Fibroblast of skin of right quadriceps (primary cell): ENCODE data around the gene HS3ST6.
"Not testable (repeated sequence)": the region's sequence is repeated elsewhere in the genome, so short reads cannot be mapped to it uniquely, and the experiment has no call there.

ENCODE experiments used
- DNase-seq: peaks from one replicate; pipeline ENCODE4 v3.0.0-alpha.2; 2013

The HS3ST6 gene

GRCh38 chr16:1924095-1924494 lies 5.9 kb upstream of the HS3ST6 start:
- DNase-seq = no peak

- DNase-seq = peak; percentile 48
Measured at GRCh38 chr16:1923299-1924034, 5.3 kb upstream of the HS3ST6 start.

GRCh38 chr16:1922357-1922756 lies 4.1 kb upstream of the HS3ST6 start:
- no peak for DNase-seq

- DNase-seq = no peak
Measured at GRCh38 chr16:1920727-1921171, 2.5 kb upstream of the HS3ST6 start.

DNA sequence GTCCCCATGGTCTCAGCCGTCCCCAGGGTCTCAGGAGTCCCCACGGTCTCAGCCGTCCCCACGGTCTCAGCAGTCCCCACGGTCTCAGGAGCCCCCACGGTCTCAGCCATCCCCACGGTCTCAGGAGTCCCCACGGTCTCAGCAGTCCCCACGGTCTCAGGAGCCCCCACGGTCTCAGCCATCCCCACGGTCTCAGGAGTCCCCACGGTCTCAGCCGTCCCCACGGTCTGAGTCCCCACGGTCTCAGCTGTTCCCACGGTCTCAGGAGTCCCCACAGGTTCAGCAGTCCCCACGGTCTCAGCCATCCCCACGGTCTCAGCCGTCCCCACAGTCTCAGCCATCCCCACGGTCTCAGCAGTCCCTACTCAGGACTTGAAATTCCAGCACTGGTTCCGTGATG lies 1.9 kb upstream of the HS3ST6 start:
- DNase-seq = not testable (repeated sequence)

DNA sequence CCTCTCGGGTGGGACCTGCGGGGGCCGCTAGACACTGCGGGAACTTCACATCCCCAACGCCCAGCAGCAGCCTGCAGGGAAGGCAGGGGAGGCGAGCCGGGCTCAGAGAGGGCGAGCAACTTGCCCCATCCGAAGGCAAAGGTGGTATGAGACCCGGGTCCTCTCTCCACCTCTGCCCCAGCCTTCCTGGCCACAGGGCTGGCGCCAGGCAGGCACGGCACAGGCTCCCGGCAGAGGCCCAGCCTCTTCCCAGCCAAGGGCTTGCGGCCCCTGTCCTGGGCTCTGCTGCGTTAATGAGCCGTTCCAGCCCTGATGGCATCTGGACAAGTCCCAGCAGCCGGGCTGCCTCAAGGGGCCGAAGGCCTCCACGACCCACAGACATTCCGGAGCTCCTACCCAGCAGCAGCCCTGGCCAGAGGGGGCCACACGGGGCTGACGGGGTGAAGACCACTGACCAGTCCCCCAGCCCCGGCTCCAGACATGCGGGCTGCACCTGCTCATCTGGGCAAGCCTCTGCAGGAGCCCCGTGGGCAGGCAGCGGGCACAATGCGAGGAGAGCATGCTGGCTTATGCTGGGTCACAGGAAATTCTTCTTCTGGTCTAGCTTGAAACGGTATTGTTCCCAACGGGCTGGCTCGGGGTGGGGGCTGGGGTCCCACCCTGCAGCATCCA lies 1.2 kb upstream of the HS3ST6 start:
- DNase-seq = no peak

DNA sequence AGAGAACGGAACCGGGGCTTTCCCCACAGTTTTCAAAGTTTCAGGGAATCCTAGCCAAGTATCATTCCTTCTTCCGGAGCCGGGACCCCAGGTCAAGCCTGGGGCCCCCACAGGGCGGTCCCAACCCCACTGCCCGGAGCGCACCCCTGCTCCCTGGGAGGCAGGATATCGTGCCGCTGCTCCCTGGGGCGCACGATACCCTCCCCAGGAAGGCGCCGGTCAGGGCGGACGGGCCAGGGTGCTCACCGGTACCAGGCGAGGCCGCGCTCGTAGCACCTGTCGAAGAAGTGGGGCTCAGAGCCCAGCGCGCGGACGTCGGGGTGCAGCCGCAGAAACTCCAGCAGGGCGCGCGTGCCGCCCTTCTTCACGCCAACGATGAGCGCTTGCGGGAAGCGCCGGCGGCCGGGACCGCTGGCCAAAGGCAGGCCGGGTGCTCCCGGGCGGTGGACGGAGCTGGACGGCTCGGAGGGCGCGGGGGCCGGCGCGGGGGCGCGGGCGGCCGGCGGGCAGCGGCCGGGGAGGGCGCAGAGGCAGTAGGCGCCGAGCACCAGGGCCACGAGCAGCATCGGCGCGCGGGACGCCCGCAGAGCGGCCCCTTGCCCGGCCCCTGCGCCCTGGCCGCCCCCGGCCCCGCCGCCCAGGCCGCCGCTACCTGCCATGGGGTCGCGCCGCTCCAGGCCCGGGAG lies 407 bp downstream of the HS3ST6 start:
- no peak for DNase-seq

DNA sequence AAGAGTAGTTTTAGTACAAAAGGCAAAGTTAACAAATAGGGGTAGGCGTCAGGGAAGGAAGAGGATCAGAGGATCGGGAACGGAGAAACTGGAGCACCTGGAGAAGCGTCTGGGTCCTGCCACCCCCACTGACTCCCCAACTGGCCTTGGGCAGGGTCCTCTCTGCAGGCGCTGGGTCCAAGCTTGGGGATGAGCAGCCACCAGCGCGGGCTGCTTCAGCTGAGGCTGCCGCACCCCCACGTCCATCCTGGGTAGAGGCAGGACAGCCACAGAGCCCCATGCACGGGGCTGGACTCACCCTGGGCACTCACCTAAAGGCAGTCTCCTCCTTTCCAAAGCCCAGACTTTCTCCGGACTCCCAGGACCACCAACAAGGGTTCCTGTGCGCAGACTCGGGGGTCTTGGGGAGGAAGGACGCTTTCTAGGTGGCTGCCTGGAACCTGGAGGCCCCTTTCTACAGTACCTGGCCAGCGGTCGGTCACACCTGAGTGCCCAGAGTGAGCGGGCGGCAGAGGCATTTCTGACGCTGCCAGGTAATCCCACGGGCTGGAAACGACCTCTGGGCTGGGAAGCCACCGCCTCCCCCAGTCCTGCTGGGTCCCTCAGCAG lies 1.1 kb downstream of the HS3ST6 start:
- DNase-seq = no peak

- no peak for DNase-seq
Measured at GRCh38 chr16:1916640-1916990, 1.6 kb downstream of the HS3ST6 start.

- no peak for DNase-seq
Measured at GRCh38 chr16:1915732-1916639, 2.2 kb downstream of the HS3ST6 start.

GRCh38 chr16:1914988-1915387 lies 3.2 kb downstream of the HS3ST6 start:
- DNase-seq = no peak

- DNase-seq = no peak
Measured at GRCh38 chr16:1914084-1914608, 4.1 kb downstream of the HS3ST6 start.

DNA sequence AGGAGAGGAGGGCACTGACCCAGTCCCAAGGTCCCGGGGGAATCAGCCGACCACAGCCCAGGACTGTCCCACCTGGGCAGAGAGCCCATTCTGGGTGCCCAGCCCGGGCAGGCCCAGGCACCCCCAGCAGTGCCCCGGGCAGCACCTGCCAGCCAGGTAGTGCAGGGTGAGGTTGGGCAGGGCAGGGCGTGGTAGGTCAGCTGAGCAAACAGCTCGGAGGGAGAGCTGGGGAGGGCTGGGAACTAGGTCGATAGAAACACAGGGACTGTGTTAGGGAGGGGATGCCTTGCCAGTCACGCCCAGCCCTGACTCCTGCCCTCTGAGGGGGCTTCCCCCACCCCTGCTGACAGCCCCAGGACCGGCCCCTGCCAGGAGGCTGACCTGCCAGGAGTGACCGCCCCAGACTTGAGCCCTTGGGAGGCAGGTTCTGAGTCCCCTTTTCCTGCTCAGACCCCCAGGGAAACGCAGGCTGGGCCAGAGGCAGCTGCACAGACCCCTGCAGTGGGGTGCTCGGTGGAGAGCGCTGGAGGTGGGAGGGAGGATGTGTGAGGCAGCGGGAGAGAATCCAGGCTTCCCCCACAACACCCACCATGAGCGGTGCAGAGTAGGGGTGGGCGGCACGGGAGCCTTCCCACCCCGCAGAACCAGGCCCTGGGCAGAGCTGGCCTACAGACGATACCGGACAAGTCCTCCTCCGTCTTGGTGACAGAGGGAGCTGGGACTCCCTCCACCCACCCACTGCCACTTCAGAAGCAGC lies 4.7 kb downstream of the HS3ST6 start:
- DNase-seq = no peak

- DNase-seq = no peak
Measured at GRCh38 chr16:1912215-1912543, 6.0 kb downstream of the HS3ST6 start.

DNA sequence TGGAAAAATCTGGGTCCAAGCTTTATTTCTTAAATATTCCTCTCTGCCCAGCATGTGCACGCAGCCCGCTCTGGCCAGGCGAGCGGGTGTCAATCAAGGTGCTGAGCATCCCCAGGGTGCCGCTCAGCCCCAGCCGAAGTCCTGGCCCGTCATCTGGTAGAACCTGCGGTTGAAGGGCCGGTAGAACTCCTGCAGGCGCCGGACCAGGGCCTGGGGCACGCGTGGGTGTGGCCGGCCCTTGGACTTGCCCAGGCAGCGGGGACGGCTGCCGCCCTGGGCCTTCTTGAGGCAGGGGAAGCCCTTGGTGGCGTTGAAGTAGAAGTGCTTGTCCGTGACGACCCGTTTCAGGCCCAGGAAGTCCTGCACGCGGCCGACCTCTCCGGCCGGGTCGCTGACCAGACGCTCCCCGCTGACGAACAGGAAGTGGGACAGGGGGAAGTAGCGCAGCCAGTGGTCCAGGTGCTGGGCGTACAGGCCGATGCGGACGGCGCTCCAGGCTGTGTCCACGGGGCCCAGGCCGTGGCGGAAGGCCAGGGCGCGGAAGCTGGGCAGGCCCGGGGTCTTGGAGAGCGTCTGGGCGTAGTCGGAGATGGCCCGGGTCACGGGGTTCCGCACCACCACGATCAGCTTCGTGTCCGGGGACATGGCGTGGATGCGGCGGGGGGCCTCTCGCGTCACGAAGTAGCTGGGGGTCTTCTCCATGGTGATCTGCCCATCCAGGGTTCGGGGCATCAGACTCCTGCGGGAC lies 6.6 kb downstream of the HS3ST6 start:
- DNase-seq = no peak

GRCh38 chr16:1909561-1910231 lies 8.5 kb downstream of the HS3ST6 start:
- DNase-seq = no peak

DNA sequence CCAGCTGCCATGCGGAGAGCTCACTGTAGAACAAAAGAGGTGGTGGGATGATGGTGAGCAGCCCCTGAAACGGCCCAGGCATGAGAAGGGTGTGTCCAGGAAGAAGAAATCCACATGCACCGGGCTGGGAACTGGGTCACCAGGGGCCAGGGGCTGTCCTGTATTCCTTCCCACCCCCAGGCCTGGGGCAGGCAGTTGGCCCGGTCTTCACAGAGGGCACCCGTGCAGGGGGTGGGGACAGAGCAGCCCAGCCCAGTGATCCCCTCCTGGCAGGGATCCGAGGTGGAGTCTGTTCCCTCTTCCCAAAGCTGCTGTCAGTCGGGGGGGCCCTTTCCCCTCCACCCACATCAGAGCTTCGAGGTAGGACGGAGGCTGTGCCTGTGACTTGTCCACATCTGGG lies 9.2 kb downstream of the HS3ST6 start:
- DNase-seq = no peak

- peak; percentile 7 for DNase-seq
Measured at GRCh38 chr16:1908184-1908583, 10.0 kb downstream of the HS3ST6 start.

GRCh38 chr16:1907226-1907860 lies 10.9 kb downstream of the HS3ST6 start:
- DNase-seq = no peak

- no peak for DNase-seq
Measured at GRCh38 chr16:1906846-1907165, 11.4 kb downstream of the HS3ST6 start.
